Right ventricle myocardium superior (tissue), 1 donor: ENCODE data around the gene TPRA1. TPM values are rescaled to one million over a fixed set of nuclear protein-coding genes. Genes with fewer than 3 reads are reported as not detected.
A peak's percentile ranks its signal among the peaks of the same experiment; 100 is the strongest.
"Not testable (repeated sequence)": the region's sequence is repeated elsewhere in the genome, so short reads cannot be mapped to it uniquely, and the experiment has no call there.

Source experiments
- ATAC-seq: fragments of 200-7000 bp; cut with Tn5 transposase; one replicate; pipeline ENCODE4 v1.9.1; 2020; ENCODE audit warnings: mild to moderate bottlenecking; ENCODE audit not compliant: poor library complexity
- DNase-seq: peaks from one replicate; pipeline ENCODE4 v3.0.0-alpha.2; 2020
- intact Hi-C: fragments of 100-400 bp; cut with DNase I; formaldehyde crosslinking; loops from one replicate; pipeline ENCODE4 v1.11.2; 2022
- total RNA-seq: library from RNA; stranded (reverse); fragmentation: NEBNext Ultra II Directional; extraction: Animal tissue kit (Norgen Biotek cat#: 25700); gene quantifications from one replicate; pipeline ENCODE4 v1.2.1, GENCODE V29; 2021
- donor health status: DM: no; HTN: yes; CAD: no; lungs with severe emphysema.

The TPRA1 gene
- total RNA-seq, 1 donor from 2014 or later: 17.8 TPM

GRCh38 chr3:127620637-127621375 lies 30.3 kb upstream of the TPRA1 start:
- DNase-seq: no peak
- ATAC-seq: no peak
- intact Hi-C loops: no loop called here

- intact Hi-C loops: no loop called here
- ATAC-seq (no peak), DNase-seq (no peak)
Measured at GRCh38 chr3:127618891-127619290, 28.4 kb upstream of the TPRA1 start.

- DNase-seq (no peak), ATAC-seq (no peak)
- intact Hi-C loops: no loop called here
Measured at GRCh38 chr3:127616836-127617605, 26.5 kb upstream of the TPRA1 start.

- intact Hi-C loops: no loop called here
- no peak for ATAC-seq
- DNase-seq: no peak
Measured at GRCh38 chr3:127615631-127616305, 25.2 kb upstream of the TPRA1 start.

GRCh38 chr3:127614928-127615589 lies 24.5 kb upstream of the TPRA1 start:
- ATAC-seq (no peak), DNase-seq (no peak)
- intact Hi-C loops: no loop called here

GRCh38 chr3:127613406-127613805 lies 22.9 kb upstream of the TPRA1 start:
- DNase-seq (no peak), ATAC-seq (no peak)
- intact Hi-C loops: no loop called here

GRCh38 chr3:127612966-127613365 lies 22.4 kb upstream of the TPRA1 start:
- no peak for DNase-seq
- intact Hi-C loops: no loop called here
- no peak for ATAC-seq

GRCh38 chr3:127611251-127611650 lies 20.7 kb upstream of the TPRA1 start:
- intact Hi-C loops: no loop called here
- ATAC-seq: no peak
- DNase-seq: no peak

GRCh38 chr3:127610105-127610504 lies 19.6 kb upstream of the TPRA1 start:
- DNase-seq (no peak), ATAC-seq (no peak)
- intact Hi-C loops: no loop called here

- intact Hi-C loops: no loop called here
- peak; percentile 81 for DNase-seq
- peak; percentile 86 for ATAC-seq
Measured at GRCh38 chr3:127608362-127608718, 17.8 kb upstream of the TPRA1 start.

GRCh38 chr3:127607675-127608361 lies 17.3 kb upstream of the TPRA1 start:
- no peak for DNase-seq
- peak; percentile 21 for ATAC-seq
- intact Hi-C loops: no loop called here

- intact Hi-C loops: no loop called here
- ATAC-seq (peak; percentile 21), DNase-seq (no peak)
Measured at GRCh38 chr3:127606981-127607595, 16.6 kb upstream of the TPRA1 start.

GRCh38 chr3:127606086-127606805 lies 15.7 kb upstream of the TPRA1 start:
- intact Hi-C loops: no loop called here
- no peak for DNase-seq
- ATAC-seq: no peak

GRCh38 chr3:127605547-127605946 lies 15.0 kb upstream of the TPRA1 start:
- intact Hi-C loops, DNase-seq, ATAC-seq: not testable (repeated sequence)

- no peak for DNase-seq
- intact Hi-C loops: no loop called here
- no peak for ATAC-seq
Measured at GRCh38 chr3:127604546-127605165, 14.1 kb upstream of the TPRA1 start.

- no peak for DNase-seq
- no peak for ATAC-seq
- intact Hi-C loops: no loop called here
Measured at GRCh38 chr3:127604035-127604434, 13.5 kb upstream of the TPRA1 start.

- intact Hi-C loops: no loop called here
Measured at GRCh38 chr3:127600749-127601456, 10.4 kb upstream of the TPRA1 start.

More at GRCh38 chr3:127600749-127601456, 10.4 kb upstream of the TPRA1 start:
- DNase-seq (no peak), ATAC-seq (no peak)
